ENCODE measurements around the gene TRPV2.

DNA sequence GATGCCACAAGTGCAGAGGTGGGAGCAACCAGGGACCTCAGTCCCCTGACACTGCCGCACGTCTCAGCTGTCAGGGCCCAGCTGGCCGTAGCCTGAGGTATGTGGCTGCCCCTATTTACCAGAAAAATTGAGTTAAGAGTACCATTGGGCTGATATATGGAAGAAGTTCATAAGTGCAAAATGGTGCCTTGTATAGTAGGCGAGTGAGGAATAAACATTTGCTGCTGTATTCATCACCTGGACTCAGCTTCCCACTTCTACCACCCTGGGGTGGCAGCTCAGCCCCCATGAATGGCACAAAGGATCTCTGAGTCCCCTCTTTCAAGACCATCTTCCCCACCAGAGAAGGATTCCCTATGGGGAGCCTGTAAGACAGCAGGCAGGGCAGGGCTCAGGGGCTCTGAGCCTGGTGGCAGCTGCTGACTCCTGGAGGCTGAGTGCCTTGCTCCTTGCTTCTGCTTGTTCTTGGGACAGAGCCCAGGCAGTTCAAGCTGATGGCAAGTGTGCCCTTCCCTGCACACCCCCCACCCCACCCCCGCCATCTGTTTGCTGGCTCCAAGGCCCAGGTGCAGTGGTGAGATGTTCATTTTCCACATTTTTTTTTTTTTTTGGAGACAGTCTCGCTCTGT, 29.0 kb downstream of the TRPV2 start:
- TF ChIP-seq SUZ12 (IDR thresholded peaks at IDR 0.05; ENCODE audit: extremely low read depth, insufficient read depth, insufficient read length) (no peak), ZNF274 (IDR thresholded peaks at IDR 0.05; ENCODE audit: low read depth, low read length) (no peak), YY1 (IDR thresholded peaks at IDR 0.05; ENCODE audit: insufficient read depth, insufficient read length) (no peak)

Data from NT2/D1 (cell line).